ENCODE measurements around the gene ZFAND3.

DNA sequence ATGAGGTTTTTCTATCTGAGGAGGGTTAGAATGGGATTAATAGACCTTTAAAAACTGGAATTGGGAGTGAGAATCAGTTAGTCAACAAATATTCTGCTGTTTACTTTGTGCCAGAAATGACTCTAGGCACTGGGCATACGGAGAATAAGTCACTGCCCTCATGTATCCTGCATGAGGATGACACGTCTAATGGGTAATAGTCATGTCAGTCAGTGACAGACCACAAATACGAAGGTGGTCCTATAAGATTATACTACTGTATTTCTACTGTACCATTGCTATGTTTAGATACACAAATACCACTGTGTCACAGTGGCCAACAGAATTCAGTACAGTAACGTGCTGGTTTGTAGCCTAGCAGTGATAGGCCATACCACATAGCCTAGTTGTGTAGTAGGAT lies 30.7 kb downstream of the ZFAND3 start:
- no peak for TF ChIP-seq KDM5A (IDR thresholded peaks at IDR 0.05)
- TF ChIP-seq, protein P1, sequence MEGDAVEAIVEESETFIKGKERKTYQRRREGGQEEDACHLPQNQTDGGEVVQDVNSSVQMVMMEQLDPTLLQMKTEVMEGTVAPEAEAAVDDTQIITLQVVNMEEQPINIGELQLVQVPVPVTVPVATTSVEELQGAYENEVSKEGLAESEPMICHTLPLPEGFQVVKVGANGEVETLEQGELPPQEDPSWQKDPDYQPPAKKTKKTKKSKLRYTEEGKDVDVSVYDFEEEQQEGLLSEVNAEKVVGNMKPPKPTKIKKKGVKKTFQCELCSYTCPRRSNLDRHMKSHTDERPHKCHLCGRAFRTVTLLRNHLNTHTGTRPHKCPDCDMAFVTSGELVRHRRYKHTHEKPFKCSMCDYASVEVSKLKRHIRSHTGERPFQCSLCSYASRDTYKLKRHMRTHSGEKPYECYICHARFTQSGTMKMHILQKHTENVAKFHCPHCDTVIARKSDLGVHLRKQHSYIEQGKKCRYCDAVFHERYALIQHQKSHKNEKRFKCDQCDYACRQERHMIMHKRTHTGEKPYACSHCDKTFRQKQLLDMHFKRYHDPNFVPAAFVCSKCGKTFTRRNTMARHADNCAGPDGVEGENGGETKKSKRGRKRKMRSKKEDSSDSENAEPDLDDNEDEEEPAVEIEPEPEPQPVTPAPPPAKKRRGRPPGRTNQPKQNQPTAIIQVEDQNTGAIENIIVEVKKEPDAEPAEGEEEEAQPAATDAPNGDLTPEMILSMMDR (IDR thresholded peaks at IDR 0.05) = no peak

Data from A549 (cell line).